IPS-11a (cell line): ENCODE results near the gene KRTAP1-4.
"Not testable (repeated sequence)": the region's sequence is repeated elsewhere in the genome, so short reads cannot be mapped to it uniquely, and the experiment has no call there.

Source experiments
- H3K4me3 ChIP-seq: one replicate; pipeline ENCODE4 v1.5.1; 2013; ENCODE audit warnings: low read depth, low read length, control low read depth

Gene KRTAP1-4

DNA sequence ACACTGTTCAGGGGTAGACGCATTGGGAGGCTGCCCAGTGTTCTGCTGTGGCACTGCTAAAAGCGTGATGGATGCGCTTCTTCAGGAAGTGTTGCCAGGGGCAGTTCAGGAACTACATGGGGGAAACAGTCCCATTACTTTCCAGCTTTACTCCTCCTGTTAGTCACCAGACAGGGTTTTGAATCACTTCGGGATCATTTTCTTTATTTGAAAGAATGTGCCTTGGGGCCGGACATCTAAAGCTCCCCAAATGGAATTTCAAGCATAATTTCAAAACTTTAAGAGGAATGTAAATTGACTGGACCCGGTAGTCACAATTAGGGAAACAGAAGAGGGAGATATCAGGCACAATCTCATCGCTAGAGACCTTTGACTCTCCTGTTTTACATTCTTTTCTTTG lies 18.4 kb upstream of the KRTAP1-4 start:
- H3K4me3 ChIP-seq, result no peak overlapping the region

DNA sequence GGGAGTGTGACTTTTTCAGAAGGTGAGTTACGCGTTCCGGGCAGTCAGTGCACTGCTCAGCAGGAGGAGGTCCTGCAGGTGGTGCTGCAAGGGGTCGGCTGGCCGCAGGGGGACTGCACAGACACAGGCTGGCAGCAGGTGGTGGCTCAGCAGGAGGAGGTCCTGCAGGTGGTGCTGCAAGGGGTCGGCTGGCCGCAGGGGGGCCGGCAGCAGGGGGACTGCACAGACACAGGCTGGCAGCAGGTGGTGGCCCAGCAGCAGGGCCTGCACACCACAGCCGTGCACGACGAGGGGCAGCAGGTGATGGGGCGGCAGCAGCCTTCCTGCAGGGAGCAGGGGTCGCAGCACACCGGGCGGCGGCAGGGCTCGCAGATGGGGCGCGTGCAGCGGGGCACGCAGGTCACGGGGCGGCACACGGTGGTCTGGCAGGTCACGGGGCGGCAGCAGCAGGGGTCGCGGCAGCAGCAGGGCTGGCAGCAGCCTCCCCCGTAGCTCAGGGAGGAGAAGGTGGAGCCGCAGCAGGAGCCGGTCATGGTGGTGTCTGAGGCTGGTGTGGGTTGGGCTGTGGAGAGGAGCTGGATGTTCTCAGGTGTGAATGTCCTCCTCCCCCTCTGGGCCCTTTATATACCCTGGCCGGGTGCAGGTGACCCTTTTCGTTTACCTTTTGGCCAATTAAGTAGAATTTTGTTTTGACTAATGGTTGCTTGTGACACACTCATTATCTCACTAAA lies 16.9 kb upstream of the KRTAP1-4 start, which contains the start of gene KRTAP2-1:
TSS of gene KRTAP2-1 (minus strand) at position 582 of the 731 bp plus-strand sequence. CDS start at position 533, 49 bp downstream.
- H3K4me3 ChIP-seq, result not testable (repeated sequence)

DNA sequence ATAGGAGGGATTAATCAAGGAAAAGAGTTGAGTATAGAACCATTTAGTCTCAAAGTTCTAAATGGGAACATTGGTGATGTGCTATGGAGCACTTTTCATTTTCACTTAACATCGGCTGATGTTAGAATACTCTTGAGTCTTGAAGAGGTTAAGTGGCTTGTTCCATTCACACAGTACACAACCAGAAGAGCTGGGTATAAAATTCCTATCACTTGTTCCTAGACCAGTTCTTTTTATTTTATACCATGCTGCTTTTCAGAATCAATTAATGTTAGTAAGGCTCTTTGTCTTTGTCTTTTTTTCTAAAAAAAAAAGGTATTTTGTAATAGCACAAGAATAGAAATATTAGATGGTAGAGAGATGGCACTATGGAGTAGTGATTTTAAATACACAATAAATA lies 13.0 kb upstream of the KRTAP1-4 start:
- no peak overlapping the region for H3K4me3 ChIP-seq

DNA sequence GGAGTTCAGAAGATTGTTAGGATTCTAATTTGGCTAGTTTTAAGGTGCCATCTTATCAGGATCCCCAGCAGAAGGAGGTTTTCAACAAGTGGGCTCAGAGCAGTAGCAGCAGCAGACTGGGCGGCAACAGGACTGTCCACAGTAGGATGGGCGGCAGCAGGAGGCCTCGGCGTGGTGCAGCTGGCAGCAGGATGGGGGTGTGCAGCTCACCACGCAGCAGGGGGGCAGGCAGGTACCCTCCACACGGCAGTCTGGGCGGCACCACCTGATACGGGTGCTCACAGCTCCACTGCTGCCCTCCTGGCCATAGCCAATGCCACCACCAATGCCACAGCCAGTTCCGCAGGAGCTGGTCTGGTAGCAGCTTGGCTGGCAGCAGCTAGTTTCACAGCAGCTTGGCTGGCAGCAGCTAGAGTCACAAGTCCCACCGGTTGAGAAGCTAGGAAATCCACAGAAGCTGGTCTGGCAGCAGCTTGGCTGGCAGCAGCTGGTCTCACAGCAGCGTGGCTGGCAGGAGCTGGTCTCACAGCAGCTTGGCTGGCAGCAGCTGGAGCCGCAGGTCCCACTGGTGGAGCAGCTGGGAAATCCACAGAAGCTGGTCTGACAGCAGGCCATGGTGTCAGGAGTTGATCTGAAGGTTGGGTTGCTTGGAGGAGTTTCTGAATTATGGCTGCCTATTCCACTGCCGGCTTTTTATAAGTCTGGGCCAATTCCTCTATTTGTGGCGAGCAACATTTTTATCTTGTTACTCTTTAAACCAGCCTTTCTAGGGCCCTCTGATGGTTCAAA lies 11.0 kb upstream of the KRTAP1-4 start, which contains the start of gene KRTAP1-1:
TSS of gene KRTAP1-1 (minus strand) at position 668 of the 789 bp plus-strand sequence. CDS start at position 615, 53 bp downstream.
- not testable (repeated sequence) for H3K4me3 ChIP-seq

DNA sequence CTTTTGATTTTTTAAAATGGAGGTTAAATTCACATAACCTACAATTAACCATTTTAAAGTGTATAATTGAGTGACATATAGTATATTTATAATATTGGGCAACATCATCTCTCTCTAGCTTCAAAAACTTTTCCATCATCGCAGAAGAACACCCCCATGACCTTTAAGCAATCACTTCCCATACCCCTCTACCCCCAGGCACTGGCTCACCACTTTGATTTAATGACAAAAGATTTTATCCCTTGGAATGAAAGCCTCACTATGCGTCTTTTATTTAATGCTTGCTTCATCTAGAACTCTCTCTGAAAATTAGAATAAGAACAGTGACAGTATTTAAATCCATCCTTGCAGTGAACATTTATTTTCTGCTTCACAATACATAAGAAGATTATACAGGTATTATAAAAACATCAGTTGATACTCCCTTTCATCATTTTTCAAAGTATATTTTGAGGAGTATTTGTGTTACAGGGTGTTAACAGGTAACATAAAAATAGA lies 7.9 kb upstream of the KRTAP1-4 start:
- no peak overlapping the region for H3K4me3 ChIP-seq

DNA sequence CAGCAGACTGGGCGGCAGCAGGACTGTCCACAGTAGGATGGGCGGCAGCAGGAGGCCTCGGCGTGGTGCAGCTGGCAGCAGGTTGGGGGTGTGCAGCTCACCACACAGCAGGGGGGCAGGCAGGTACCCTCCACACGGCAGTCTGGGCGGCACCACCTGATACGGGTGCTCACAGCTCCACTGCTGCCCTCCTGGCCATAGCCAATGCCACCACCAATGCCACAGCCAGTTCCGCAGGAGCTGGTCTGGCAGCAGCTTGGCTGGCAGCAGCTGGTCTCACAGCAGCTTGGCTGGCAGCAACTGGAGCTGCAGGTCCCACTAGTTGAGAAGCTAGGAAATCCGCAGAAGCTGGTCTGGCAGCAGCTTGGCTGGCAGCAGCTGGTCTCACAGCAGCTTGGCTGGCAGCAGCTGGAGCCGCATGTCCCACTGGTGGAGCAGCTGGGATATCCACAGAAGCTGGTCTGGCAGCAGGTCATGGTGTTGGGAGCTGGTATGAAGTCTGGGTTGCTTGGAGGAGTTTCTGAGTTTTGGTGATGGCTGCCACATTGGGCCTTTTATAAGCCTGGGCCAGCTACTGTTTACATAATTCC lies 4.4 kb upstream of the KRTAP1-4 start, which contains the start of gene KRTAP1-3:
TSS of gene KRTAP1-3 (minus strand) at position 529 of the 590 bp plus-strand sequence. CDS start at position 476, 53 bp downstream.
- not testable (repeated sequence) for H3K4me3 ChIP-seq

DNA sequence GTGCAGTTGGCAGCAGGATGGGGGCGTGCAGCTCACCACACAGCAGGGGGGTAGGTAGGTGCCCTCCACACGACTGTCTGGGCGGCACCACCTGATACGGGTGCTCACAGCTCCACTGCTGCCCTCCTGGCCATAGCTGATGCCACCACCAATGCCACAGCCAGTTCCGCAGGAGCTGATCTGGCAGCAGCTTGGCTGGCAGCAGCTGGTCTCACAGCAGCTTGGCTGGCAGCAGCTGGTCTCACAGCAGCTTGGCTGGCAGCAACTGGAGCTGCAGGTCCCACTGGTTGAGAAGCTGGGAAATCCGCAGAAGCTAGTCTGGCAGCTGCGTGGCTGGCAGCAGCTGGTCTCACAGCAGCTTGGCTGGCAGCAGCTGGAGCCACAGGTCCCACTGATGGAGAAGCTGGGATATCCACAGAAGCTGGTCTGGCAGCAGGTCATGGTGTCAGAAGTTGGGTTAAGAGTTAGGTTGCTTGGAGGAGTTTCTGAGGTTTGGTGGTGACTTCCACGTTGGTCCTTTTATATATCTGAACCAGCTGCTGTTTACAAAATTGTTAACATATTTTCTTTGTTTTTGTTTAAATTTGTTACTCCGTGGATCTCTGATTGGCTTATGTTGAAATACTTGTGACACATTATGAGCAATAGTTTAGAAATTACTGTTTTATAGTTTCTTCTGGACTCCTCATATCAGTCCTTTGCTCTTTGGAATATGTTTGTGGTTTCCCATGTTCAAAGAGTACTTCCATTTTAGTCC lies 3.1 kb downstream of the KRTAP1-4 start, which contains the start of gene KRTAP1-5:
TSS of gene KRTAP1-5 (minus strand) at position 494 of the 757 bp plus-strand sequence. CDS start at position 441, 53 bp downstream.
- no peak within 1 kb of the TSS for H3K4me3 ChIP-seq

DNA sequence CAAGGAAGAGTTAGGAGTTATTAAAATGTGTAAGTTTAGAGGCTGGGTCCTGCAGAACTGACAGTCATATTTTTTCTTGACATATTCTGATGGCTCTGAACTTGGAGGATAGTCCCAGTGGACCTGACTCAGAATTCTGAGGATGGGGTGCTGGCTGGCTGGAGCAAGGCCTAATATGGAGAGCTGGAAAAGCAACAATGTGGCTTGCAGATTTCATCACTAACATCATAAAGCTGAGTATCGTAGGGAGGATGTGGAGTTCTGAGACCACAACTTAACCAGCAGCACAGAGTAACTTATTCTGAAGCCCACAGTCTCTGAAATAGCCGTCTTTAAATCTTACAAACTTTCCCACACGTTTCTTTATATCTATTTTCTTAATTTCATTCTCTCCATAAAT lies 5.3 kb downstream of the KRTAP1-4 start:
- no peak overlapping the region for H3K4me3 ChIP-seq

DNA sequence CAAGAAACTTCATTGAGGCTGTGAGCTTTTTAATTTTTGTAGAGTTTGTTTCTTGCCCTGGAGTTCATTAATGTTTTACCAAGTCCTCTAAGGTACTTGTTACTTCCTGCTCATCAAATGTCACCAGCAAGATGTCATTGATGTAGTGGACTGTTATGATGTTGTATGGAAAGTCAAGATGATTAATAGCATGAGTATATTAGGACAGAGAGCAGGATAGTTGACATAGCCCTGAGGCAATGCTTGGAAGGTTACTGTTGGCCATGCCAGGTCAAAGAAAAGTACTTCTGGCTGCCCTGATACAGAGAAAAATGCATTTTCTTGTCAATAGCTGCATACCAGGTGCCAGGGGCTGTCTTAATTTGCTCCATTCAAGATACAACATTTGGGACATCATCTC lies 9.7 kb downstream of the KRTAP1-4 start:
- no peak overlapping the region for H3K4me3 ChIP-seq

DNA sequence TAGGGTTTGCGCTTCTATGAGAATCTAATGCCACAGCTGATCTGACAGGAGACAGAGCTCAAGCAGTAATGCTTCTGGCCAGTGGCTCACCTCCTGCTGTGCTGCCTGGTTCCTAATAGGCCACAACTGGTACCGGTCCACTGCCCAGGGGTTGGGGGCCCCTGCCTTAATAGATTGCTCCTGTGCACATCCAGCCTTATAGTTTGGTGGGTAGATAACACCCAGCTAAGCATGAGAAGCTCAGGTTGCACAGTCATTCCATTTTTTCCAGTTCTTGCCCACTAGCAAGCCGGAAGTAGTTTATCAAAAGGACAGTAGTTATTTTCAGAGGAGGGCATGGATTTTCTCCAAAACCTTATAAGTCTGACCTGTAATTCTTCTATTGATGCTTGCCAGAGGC lies 10.6 kb downstream of the KRTAP1-4 start:
- no peak overlapping the region for H3K4me3 ChIP-seq

DNA sequence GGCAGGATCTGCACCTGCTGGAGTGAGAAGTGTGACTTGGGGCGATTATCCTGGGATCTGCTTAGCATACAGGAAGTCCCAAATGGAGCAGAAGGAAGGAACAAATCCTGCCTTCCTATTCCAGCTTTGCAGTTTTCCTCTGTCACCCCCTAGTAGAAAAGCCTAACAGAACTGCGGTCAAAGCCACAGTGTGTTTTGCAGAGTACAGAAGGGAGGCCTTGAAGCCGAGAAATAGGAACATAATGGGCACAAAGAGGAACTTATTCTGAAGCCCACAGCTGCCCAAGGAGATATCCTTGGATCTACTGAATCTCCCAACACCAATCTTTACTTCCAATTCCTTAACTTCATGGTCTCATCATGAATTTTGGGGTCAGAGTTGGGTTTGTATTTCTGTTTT lies 11.5 kb downstream of the KRTAP1-4 start:
- no peak overlapping the region for H3K4me3 ChIP-seq

DNA sequence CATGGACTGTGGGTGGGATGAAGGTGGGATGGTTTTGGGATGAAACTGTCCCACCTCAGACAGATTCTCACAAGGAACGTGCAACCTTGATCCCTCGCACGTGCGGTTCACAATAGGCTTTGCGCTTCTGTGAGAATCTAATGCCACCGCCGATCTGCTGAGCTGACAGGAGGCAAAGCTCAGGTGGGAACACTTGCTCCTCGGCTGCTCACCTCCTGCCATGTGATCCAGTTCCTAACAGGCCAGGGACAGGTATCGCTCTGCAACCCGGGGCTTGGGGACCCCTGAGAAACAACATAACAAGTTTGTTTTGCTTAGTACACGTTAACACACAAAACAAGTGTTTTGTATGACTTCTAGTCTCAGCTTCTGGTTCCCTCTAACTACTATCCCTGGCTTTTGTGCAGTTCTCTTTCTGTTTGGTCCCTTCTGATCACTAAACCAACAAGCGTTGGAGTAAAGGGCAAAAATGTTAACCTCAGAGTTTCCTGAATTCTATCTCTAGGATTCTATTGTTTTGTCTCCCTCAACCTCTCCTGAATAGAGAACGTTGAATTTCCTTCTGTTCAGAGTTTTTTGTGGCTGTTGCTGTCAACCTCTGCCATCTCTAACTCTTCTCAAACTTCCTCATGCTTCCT lies 13.3 kb downstream of the KRTAP1-4 start:
- H3K4me3 ChIP-seq, result no peak overlapping the region

DNA sequence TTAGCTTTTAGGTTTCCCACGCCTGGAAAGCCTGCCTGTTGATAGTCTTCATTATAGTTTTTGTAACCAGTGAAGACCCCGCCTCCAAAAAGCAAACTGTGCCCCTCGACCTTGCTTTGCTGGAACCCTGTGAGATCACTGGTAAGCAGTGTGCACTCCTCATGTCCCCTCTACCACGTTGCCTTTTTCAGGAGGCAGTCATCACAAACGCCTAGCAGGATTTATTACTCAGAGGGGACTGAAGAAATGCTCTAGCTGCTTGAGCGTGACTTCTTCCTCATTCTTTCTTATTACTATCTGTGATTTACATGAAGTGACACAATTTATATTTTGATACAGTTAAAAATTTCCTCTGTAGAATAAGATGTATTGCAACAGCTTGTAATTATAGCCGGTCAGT lies 14.5 kb downstream of the KRTAP1-4 start:
- H3K4me3 ChIP-seq, result no peak overlapping the region

DNA sequence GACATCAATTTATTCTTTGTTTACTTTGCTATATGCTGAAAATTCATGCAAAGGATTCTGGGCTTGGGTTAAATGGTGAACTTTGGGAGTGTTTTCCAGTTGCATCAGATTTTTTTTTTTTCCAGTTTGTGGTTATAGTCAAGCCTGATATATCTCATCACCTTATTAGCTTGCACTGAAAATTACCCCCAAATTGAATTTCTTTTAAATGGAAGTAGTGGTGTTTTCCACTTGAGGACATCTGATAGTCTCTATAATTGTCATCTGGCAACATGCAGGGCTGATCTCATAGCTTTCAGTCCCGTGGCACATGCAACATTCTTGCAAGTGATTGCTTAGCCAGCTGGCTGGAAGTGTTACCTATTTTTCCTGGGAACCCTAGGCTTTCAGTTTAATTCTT lies 16.4 kb downstream of the KRTAP1-4 start:
- H3K4me3 ChIP-seq, result no peak overlapping the region

DNA sequence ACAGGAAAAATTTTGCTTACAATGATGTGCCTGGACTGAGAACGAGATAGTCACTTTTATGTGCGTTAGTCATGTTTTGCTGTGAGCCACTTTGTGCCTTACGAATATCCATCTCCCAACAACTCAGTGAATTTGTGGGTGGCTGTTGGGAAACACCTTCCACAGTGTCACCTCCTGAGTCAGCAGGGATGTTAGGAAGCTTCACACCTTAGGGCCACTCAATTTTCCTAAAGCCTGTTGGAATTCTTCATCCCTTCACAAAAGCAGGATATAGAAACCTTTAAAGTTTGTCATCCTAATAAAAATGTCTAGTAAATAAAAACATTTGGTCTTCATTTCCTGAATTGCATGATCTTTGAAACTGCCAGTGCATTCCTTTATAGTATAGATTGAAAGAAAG lies 16.8 kb downstream of the KRTAP1-4 start:
- H3K4me3 ChIP-seq, result no peak overlapping the region

DNA sequence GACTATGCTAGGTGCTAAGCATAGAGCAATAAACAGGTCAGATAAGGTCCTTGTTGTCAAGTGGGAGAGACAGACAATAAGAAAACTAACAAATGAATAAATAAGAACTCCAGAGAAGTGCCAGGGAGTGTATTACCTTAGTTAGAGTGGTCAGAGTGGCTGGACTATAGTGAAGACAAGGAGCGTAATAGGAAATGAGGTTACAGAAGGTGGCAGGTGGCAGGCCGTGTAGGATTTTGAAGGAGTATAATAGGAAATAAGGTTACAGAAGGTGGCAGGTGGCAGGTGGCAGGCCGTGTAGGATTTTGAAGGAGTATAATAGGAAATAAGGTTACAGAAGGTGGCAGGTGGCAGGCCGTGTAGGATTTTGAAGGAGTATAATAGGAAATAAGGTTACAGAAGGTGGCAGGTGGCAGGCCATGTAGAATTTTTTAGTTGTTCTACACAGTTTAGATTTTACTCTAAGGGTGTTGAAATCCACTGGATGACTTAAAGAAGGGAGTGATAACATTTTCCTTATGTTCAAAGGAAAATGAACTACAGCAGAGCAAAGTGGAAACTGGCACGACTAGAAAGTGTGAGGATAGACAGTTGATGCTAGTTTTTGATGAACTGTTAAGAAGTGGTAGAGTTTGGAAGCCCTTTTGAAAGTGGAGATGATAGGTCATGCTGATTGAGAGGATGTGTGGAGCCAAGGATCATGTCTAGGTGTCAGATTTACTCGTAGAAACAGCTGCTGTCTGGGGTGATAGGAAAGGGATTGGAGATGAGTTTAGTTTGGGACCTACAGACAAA lies 17.5 kb downstream of the KRTAP1-4 start:
- H3K4me3 ChIP-seq, result no peak overlapping the region

DNA sequence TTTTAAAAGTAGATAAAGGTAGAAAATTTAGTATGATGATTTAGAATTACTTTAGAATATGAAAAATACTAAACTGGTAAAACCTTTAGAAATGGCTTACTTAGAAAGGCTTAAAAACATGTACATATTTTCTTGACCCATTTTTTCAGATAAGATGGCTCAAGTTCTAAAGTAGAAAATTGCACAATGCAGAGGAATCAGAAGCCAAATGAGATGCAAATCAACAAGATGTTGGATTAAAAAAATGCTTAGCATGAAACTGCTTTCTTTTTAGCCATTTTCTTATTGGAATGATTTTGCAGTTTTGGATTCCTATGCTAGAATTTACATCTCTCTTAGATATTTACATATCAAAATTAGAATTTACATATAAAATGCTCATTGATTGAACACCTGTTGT lies 19.6 kb downstream of the KRTAP1-4 start:
- H3K4me3 ChIP-seq, result no peak overlapping the region

DNA sequence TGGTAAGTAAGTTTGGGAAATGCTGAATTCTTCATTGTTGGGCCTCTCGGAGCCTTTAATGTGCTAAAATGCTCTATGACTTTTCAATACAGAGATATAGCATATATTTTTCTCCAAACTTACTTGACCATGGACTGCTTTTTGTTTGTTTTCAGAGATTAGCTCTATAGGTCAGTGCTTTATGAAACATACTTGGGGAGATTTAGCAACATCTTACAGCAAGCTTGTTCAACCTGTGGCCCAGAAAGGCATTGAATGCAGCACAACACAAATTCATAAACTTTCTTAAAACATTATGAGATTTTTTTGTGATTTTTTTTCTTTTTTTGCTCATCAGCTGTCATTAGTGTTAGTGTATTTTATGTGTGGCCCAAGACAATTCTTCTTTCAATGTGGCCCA lies 20.1 kb downstream of the KRTAP1-4 start:
- H3K4me3 ChIP-seq, result no peak overlapping the region

DNA sequence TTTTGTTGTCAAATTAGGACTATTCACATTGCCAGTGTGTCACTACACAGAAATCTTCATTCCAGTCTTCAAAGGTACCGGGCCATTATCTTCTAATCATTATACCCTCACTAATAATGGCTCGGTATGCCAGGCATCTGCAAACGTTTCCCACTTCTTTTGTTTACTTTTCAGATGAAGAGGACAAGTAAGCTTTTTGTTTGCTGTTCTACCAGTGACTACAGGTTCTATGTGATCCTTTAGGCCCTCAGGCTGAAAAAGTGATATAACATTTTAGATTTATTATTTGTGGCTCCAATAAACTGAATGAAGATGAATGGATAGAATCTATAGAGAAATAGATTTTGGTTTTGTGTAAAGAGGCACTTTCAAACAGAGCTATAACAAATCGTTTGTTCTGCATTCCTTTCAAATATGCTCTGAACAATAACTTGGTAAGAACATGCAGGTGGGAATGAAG lies 20.7 kb downstream of the KRTAP1-4 start:
- H3K4me3 ChIP-seq, result no peak overlapping the region
